ENCODE results near the gene CFD.

Gene CFD

DNA sequence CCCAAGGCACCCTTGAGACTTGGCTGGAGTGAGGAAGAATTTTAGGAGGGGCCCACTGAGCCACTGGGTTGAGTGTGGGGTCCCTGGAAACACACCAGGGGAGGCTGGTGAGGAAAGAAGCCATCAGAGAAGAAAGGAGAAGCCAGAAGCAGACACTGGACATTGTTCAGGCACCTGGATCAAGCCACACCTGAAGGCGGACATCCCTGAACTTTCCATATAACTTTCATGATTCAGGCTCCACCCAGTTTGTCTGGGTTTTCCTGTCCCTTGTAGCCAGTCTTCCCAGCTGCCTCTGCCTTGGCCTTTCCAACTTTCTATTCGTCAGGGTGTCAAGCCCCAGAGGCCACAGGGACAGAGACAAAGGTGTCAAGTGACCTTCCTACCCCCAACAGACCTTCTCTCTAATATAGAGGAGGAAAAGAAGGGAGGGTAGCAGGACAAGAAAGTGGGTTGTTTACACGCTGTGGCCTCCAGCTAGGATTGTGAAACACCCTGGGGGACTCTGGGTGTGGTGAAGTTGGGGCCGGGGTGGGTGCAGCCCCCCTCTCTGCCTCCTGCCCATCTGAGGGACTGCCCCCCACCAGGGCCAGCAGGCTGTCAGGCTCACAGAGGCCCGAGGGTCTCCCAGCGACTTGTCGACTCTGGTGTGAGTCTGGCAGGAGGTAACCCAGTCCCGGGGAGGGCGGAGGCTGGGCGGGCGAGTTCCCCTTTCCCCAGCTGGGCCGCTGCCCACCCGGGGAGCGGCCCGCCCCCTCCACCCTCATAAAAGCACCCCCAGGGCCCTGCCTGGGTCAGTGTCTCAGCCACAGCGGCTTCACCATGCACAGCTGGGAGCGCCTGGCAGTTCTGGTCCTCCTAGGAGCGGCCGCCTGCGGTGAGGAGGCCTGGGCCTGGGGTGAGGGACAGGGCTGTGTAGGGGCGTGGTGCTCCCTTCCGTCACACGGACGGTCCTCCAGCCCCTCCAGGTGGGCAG lies at the start of gene CFD:
Gene CFD, plus strand, starts transcription at position 797 of the 976 bp plus-strand sequence. Its CDS starts 26 bp downstream, at position 823.
- DNase-seq (no peak), ATAC-seq (replicated peaks) (no peak)
- H3K36me3 Mint-ChIP-seq = no peaks in the 10 kb centered on the region
- peaks cover 0 to 1% of the 10 kb centered on the region in 2 donors for H3K9me3 Mint-ChIP-seq
- peaks cover 10 to 26% of the 10 kb centered on the region in 2 donors for H3K4me1 Mint-ChIP-seq
- H3K27me3 Mint-ChIP-seq = peaks cover 11 to 34% of the 10 kb centered on the region in 2 donors
- no peak within 1 kb of the TSS for H3K27ac Mint-ChIP-seq
- H3K4me3 Mint-ChIP-seq = peak within 1 kb of the TSS; percentile 67 to 72

GRCh38 chr19:810077-810855 lies 49.2 kb upstream of the CFD start:
- no peak for ATAC-seq (replicated peaks)
- peaks cover 0 to 2% of the 10 kb centered on the region in 2 donors for H3K9me3 Mint-ChIP-seq
- H3K4me1 Mint-ChIP-seq = peaks cover 11 to 12% of the 10 kb centered on the region in 2 donors
- H3K27ac Mint-ChIP-seq = peak overlapping the region; percentile 65
- no peak for DNase-seq
- H3K4me3 Mint-ChIP-seq = no peak overlapping the region
- H3K27me3 Mint-ChIP-seq = no peaks in the 10 kb centered on the region
- H3K36me3 Mint-ChIP-seq = peaks cover 52 to 60% of the 10 kb centered on the region in 2 donors

DNA sequence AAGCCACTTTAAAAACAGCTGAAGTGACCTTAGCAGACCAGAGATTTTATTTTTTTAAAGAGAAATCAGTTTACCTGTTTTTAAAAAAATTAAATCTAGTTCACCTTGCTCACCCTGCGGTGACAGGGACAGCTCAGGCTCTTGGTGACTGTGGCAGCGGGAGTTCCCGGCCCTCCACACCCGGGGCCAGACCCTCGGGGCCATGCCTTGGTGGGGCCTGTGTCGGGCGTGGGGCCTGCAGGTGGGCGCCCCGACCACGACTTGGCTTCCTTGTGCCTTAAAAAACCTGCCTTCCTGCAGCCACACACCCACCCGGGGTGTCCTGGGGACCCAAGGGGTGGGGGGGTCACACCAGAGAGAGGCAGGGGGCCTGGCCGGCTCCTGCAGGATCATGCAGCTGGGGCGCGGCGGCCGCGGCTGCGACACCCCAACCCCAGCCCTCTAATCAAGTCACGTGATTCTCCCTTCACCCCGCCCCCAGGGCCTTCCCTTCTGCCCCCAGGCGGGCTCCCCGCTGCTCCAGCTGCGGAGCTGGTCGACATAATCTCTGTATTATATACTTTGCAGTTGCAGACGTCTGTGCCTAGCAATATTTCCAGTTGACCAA lies 48.5 kb upstream of the CFD start:
- Mint-ChIP-seq H3K27ac (no peak overlapping the region), H3K36me3 (peaks cover 53 to 61% of the 10 kb centered on the region in 2 donors)
- ATAC-seq (replicated peaks) = no peak

DNA sequence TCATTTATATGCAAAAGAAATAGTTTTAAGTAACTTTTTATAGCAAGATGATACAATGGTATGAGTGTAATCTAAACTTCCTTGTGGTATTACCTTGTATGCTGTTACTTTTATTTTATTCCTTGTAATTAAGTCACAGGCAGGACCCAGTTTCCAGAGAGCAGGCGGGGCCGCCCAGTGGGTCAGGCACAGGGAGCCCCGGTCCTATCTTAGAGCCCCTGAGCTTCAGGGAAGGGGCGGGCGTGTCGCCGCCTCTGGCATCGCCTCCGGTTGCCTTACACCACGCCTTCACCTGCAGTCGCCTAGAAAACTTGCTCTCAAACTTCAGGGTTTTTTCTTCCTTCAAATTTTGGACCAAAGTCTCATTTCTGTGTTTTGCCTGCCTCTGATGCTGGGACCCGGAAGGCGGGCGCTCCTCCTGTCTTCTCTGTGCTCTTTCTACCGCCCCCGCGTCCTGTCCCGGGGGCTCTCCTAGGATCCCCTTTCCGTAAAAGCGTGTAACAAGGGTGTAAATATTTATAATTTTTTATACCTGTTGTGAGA lies 47.9 kb upstream of the CFD start:
- peaks cover 57 to 66% of the 10 kb centered on the region in 2 donors for H3K36me3 Mint-ChIP-seq
- H3K4me1 Mint-ChIP-seq = peaks cover 12 to 15% of the 10 kb centered on the region in 2 donors
- H3K9me3 Mint-ChIP-seq = peaks cover 7 to 10% of the 10 kb centered on the region in 2 donors
- H3K27me3 Mint-ChIP-seq = no peaks in the 10 kb centered on the region
- peak overlapping the region; percentile 37 for H3K27ac Mint-ChIP-seq
- DNase-seq = no peak
- no peak for ATAC-seq (replicated peaks)
- no peak overlapping the region for H3K4me3 Mint-ChIP-seq

More for the DNA sequence above, 48.5 kb upstream of the CFD start:
- H3K27me3 Mint-ChIP-seq = no peaks in the 10 kb centered on the region
- no peak for DNase-seq
- H3K4me1 Mint-ChIP-seq = peaks cover 12 to 13% of the 10 kb centered on the region in 2 donors
- H3K4me3 Mint-ChIP-seq = no peak overlapping the region
- H3K9me3 Mint-ChIP-seq = peaks cover 4% of the 10 kb centered on the region in 2 donors

DNA sequence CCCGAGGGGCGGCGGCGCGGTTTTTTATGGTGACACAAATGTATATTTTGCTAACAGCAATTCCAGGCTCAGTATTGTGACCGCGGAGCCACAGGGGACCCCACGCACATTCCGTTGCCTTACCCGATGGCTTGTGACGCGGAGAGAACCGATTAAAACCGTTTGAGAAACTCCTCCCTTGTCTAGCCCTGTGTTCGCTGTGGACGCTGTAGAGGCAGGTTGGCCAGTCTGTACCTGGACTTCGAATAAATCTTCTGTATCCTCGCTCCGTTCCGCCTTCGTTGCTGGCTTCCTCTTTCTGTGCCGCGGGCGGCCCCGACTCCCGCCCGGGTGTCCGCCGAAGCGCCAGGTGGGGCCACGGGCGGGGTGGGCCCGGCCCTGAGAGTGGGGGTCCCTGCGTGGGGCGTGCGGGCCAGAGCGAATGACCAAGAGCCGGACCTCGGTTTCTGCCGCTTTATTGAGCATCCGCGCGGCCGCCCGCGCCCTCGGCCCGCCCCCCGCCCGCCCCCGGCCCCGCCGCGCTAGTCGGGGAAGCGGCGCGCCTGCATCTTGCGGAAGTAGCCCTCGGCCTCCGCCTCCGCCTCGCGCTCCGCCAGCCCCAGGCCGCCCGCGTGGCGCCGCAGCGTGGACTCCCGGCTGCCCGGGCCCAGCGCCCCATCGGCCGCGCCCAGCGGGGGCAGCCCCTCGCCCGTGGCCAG lies 47.3 kb upstream of the CFD start:
- H3K4me3 Mint-ChIP-seq = no peak overlapping the region
- peaks cover 54 to 66% of the 10 kb centered on the region in 2 donors for H3K36me3 Mint-ChIP-seq
- DNase-seq (no peak), ATAC-seq (replicated peaks) (no peak)
- peaks cover 9 to 15% of the 10 kb centered on the region in 2 donors for H3K4me1 Mint-ChIP-seq
- H3K27me3 Mint-ChIP-seq = no peaks in the 10 kb centered on the region
- peaks cover 10 to 14% of the 10 kb centered on the region in 2 donors for H3K9me3 Mint-ChIP-seq
- no peak overlapping the region for H3K27ac Mint-ChIP-seq

DNA sequence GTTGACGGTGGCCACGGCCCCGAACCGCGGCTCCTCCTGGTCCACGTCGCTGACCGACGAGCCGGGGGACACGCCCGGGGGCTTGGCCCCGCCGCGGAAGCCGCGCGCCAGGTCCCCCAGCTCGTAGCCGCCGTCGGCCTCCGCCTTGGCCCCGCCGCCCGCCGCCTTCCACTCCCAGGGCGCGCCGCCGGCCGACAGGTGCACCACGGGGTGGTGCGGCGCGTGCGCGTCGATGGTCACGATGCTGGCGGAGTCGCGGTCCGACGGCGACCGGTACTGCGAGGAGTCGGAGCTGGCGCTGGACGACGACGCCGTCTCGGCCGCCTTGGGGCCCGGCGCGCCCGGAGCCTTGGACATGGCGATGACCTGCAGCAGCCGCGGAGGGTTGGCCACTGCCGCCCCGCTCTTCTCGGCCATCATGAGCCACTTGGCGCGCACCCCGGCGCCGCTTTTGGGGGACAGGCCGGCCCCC lies 46.7 kb upstream of the CFD start:
- Mint-ChIP-seq H3K4me3 (no peak overlapping the region), H3K4me1 (peaks cover 3 to 11% of the 10 kb centered on the region in 2 donors), H3K27ac (no peak overlapping the region), H3K9me3 (peaks cover 10 to 14% of the 10 kb centered on the region in 2 donors), H3K36me3 (peaks cover 48 to 60% of the 10 kb centered on the region in 2 donors), H3K27me3 (no peaks in the 10 kb centered on the region)
- no peak for DNase-seq
- ATAC-seq (replicated peaks) = no peak

- Mint-ChIP-seq H3K4me3 (no peak overlapping the region), H3K36me3 (peaks cover 45 to 57% of the 10 kb centered on the region in 2 donors), H3K9me3 (peaks cover 10 to 14% of the 10 kb centered on the region in 2 donors), H3K27ac (peak overlapping the region; percentile 87), H3K27me3 (no peaks in the 10 kb centered on the region), H3K4me1 (peaks cover 0 to 9% of the 10 kb centered on the region in 2 donors)
- ATAC-seq (replicated peaks) = peak; percentile 4 to 17
- no peak for DNase-seq
Measured at GRCh38 chr19:813219-814151, 46.0 kb upstream of the CFD start.

- H3K4me3 Mint-ChIP-seq = peak overlapping the region; percentile 34 to 52
- DNase-seq = no peak
- peaks cover 44 to 52% of the 10 kb centered on the region in 2 donors for H3K36me3 Mint-ChIP-seq
- no peaks in the 10 kb centered on the region for H3K27me3 Mint-ChIP-seq
- ATAC-seq (replicated peaks) = peak; percentile 13 to 22
- peak overlapping the region; percentile 87 for H3K27ac Mint-ChIP-seq
- H3K9me3 Mint-ChIP-seq = peaks cover 10 to 14% of the 10 kb centered on the region in 2 donors
- peaks cover 0 to 9% of the 10 kb centered on the region in 2 donors for H3K4me1 Mint-ChIP-seq
Measured at GRCh38 chr19:814152-815078, 45.0 kb upstream of the CFD start.

- H3K9me3 Mint-ChIP-seq = peaks cover 10 to 14% of the 10 kb centered on the region in 2 donors
- ATAC-seq (replicated peaks) = peak; percentile 14 to 18
- H3K4me1 Mint-ChIP-seq = peaks cover 0 to 9% of the 10 kb centered on the region in 2 donors
- no peaks in the 10 kb centered on the region for H3K27me3 Mint-ChIP-seq
- peak overlapping the region; percentile 87 for H3K27ac Mint-ChIP-seq
- H3K36me3 Mint-ChIP-seq = peaks cover 37 to 45% of the 10 kb centered on the region in 2 donors
- DNase-seq = no peak
- H3K4me3 Mint-ChIP-seq = peak overlapping the region in 1 of 2 donors; percentile 52
Measured at GRCh38 chr19:815079-815774, 44.2 kb upstream of the CFD start.

DNA sequence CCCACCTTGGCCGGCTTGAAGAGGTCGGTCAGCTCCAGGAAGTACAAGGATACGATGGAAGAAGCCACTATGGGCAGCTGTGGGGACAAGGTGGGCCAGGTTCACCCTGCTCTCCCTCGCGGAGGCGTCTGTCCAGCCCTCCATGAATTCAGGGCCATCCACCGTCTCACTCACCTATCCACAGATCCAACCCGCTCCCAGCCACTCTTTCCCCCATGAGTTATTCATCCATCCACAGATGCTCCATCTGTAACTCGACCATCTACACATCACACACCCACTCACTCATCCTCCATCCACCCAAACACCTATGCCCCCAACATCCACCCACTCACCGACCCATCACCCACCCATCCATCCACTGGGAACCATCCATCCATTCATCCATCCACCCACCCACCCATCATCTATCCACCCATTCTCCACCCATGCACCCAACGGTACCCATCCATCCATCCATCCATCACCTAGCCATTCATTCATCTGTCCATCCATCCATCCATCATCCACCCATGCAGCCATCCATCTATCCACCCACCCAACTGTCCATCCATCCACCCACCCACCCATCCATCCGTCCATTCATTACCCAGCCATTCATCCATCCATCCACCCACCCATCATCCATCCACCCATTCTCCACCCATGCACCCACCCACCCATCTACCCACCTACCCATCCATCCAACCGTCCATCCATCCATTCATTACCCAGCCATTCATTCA lies 43.5 kb upstream of the CFD start:
- Mint-ChIP-seq H3K36me3 (peaks cover 32 to 40% of the 10 kb centered on the region in 2 donors), H3K9me3 (peaks cover 10 to 14% of the 10 kb centered on the region in 2 donors), H3K27ac (peak overlapping the region; percentile 6), H3K4me3 (peak overlapping the region in 1 of 2 donors; percentile 47), H3K4me1 (peaks cover 0 to 9% of the 10 kb centered on the region in 2 donors), H3K27me3 (no peaks in the 10 kb centered on the region)
- ATAC-seq (replicated peaks) (peak in 1 of 2 donors; percentile 3), DNase-seq (no peak)

Measured in stimulated activated naive B cell treated with anti-CD40 and anti-IgM and Interleukin-4, amounts not matched to agents 10 μg/mL and 1 μg/mL and 100 μg/mL, for 72 hours (primary cell).